ENCODE measurements around the gene TMEM215.

Gene TMEM215

GRCh38 chr9:32828861-32829260 lies 45.5 kb downstream of the TMEM215 start:
- H3K27ac ChIP-seq (ENCODE audit: low read length) = no peak overlapping the region
- H3K4me3 ChIP-seq (ENCODE audit: low read length) = no peak overlapping the region
- H3K4me1 ChIP-seq (ENCODE audit: control insufficient read depth, insufficient read depth, low read length) = no peaks in the 10 kb centered on the region
- no peaks in the 10 kb centered on the region for H3K27me3 ChIP-seq (ENCODE audit: control insufficient read depth, insufficient read depth, low read length)
- DNase-seq (ENCODE audit: low read depth, low spot score) = no peak
- no CpG with 5 or more reads among the region's 5 CpGs for WGBS (ENCODE audit: insufficient coverage, insufficient read length)
- no peaks in the 10 kb centered on the region for H3K36me3 ChIP-seq (ENCODE audit: control insufficient read depth, insufficient read depth, low read length)
- H3K9me3 ChIP-seq (ENCODE audit: control insufficient read depth, insufficient read depth, low read length) = no peaks in the 10 kb centered on the region

GRCh38 chr9:32832346-32832745 lies 49.0 kb downstream of the TMEM215 start:
- Histone ChIP-seq H3K27ac (ENCODE audit: low read length) (no peak overlapping the region), H3K4me1 (ENCODE audit: control insufficient read depth, insufficient read depth, low read length) (no peaks in the 10 kb centered on the region), H3K9me3 (ENCODE audit: control insufficient read depth, insufficient read depth, low read length) (no peaks in the 10 kb centered on the region), H3K36me3 (ENCODE audit: control insufficient read depth, insufficient read depth, low read length) (no peaks in the 10 kb centered on the region), H3K27me3 (ENCODE audit: control insufficient read depth, insufficient read depth, low read length) (no peaks in the 10 kb centered on the region), H3K4me3 (ENCODE audit: low read length) (no peak overlapping the region)
- no CpG with 5 or more reads among the region's 2 CpGs for WGBS (ENCODE audit: insufficient coverage, insufficient read length)
- no peak for DNase-seq (ENCODE audit: low read depth, low spot score)
